GM12872 (cell line): ENCODE results near the gene LBR.

ENCODE experiments used
- CTCF ChIP-seq: IDR thresholded peaks from 3 replicates; pipeline ENCODE4 v1.5.1; 2011; ENCODE audit warnings: low read depth, mild to moderate bottlenecking, low read length, moderate library complexity; ENCODE audit not compliant: insufficient read depth

The LBR gene

DNA sequence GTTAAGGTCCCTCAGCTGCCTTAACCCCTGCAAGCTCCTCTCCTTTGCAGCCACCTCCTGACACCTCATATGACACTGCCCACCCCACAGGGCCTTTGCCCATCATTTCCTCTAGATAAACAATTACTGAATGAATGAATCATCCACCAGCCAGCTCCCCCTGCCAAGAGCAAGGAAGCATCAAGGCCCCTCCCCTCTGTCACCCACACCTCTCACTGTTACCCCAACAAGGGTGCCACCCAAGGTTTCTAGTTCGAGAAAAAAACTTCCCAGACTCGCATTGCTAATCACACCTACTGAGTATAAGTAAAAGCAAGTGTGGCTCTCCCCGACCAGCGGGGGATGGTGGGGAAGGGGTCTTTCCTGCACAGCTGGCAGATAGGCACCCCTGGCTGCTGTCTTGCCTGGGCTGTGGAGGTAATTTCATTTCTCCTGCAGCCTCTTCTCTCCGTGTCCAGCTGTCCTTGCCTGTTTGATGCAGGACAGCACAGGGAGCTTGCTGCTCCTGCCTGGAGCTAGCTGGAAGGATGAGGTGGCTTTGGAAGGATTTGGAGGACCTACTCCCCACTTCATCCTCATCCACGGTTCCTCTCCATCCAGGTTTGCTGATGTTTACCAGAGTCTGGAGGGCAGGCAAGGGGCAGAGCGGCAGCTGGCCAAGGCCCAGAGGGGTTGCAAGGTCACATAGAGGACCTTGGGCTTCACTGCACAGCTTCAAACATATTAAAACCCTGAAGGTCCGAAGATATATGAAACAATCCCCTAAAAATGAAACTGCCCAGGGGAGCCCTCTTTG is 33.1 kb upstream of the LBR start:
- no peak for TF ChIP-seq CTCF

DNA sequence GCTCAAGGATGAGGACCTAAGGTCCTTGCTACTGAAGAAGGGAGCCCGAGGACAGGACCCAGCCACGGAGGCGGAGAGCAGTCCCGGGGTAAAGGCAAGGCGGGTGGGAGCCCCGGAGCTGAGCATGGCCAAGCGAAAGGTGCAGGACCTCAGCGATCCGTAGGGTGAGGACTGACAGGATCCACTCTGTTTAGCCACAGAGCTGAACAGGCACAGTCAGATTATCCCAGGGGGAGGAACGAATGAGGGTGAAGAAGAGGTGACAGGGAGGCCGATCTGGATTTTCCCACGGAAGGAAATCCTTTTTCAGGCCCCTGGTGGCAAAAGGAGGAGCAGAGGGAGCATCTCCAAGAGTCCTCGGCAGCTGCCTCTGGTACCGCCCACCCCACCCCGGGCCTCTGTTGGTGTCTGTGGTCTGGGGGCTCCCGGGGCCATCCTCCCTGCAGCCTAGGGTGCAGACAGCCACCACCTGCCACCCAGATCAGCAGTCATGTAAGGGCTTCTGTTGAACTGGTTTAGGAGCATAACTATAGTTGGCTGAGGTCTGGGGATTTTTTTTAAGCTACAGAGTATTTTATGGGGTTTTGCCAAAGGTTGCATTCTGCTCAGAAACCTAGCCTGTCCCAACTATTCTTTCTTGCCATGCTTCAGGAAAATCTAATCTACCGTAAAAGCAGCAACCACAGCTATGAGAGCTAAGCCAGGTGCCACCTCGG is 32.3 kb upstream of the LBR start:
- TF ChIP-seq CTCF, result no peak

- TF ChIP-seq CTCF, result no peak
These were observed 30.4 kb upstream of the LBR start for GRCh38 chr1:225458222-225458631.

DNA sequence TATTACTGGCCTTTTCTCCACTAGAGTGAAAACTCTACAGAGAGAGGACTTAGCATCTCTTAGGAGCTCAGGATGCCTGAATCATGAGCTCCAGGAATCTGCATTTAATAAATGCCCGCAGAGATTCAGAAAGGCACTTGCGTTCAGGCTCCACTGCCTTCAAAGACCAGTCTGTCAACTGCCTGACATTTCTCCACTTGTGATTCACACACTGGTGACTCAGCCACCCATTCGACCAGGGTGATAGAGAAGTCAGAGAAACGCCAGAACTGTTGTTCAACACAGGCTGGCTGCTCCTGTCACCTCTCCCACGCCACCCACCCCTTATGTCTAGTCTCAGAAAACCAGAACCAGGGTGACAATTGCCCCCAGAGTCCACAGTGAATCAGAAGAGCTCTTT is 26.9 kb upstream of the LBR start:
- no peak for TF ChIP-seq CTCF

DNA sequence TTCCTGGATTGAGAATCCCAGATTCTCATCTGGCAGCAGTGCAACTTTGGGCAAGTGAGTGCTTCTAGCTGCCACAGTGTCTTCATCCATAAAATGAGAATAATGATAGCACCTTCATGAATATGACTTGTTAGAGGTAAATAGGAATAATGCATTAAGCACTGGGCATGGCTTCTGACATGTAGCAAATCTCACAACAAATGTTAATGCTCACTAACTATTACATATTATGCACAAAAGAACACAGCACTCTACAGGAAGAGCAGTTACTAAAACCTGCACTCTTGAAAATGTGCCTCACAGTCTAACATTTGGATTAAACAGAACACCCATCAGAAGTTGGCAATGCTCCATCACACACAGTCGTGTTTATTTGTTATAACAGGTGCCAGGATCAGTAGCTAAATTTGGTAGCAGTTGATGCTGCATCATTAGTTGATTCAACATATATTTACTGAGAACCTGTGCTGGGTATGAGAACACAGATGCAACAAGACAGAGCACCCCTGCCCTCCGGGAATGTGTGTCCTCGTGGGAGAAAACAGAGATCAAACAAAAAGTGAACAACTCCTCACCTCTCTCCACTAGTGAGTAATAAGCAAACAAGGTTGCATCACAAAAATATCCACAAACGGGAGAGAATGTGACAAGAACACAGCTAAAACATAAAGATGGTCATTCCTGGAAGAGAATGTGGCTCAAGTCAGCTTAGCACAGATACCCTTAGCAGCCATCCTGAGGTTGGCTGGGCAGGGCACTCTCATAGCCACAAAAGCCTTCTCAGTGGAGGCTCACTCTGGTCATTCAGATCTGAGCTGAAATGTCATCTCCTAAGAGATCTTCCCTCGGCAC is 26.2 kb upstream of the LBR start:
- no peak for TF ChIP-seq CTCF

- no peak for TF ChIP-seq CTCF
These were observed 24.1 kb upstream of the LBR start for GRCh38 chr1:225451840-225452515.

DNA sequence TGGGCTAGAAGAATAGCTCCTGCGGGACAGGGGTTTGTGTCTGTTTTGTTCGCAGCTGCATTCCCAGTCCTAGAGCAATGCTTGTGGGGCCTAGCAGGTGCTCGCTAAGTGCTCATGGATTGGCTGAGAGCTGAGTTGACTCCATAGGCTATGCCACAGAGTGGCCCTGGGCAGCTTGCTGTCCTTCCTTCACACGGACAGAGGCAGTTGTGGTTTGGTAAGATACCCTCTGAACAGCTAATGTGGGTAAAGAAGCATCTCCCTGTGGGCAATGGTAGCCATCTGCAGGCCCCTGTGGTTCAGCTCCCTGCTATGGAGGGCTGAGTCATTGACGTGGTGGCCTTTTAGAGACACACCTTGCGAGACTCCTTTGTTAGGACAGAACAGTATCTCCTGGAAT is 23.5 kb upstream of the LBR start:
- TF ChIP-seq CTCF, result no peak
